Measurements from ENCODE around the gene ABCA9.

GRCh38 chr17:69105907-69106730 lies 45.4 kb upstream of the ABCA9 start:
- no peak for TF ChIP-seq CTCF (IDR thresholded peaks at IDR 0.05; ENCODE audit: insufficient read depth, low read length, poor library complexity, severe bottlenecking)
- TF ChIP-seq EZH2phosphoT487 (conservative IDR thresholded peaks at IDR 0.05; ENCODE audit: low read length), result no peak

All from SU-DHL-6 (cell line).